DND-41 (cell line): ENCODE data around the gene GPATCH3.

Experiments used
- ATAC-seq: fragments of 200-7000 bp; cut with Tn5 transposase; 3 replicates; pipeline ENCODE4 v1.9.1; 2021; ENCODE audit warnings: low read depth; ENCODE audit not compliant: insufficient read depth
- DNase-seq: peaks from one replicate; pipeline ENCODE4 v3.0.0-alpha.2; 2020
- H2AFZ ChIP-seq: 2 replicates; pipeline ENCODE4 v1.6.0; 2012; ENCODE audit warnings: low read depth, low read length
- H3K27ac ChIP-seq: 2 replicates; pipeline ENCODE4 v1.5.1; 2012; ENCODE audit warnings: low read length, inconsistent platforms
- H3K27me3 ChIP-seq: fragments of 200-600 bp; sonication (generic); 2 replicates; pipeline ENCODE4 v1.6.0; 2012; ENCODE audit warnings: low read length, mild to moderate bottlenecking, inconsistent platforms; ENCODE audit not compliant: insufficient read depth, poor library complexity
- H3K36me3 ChIP-seq: 2 replicates; pipeline ENCODE4 v1.5.1; 2012; ENCODE audit warnings: low read length, inconsistent platforms; ENCODE audit not compliant: insufficient read depth
- H3K4me1 ChIP-seq: 2 replicates; pipeline ENCODE4 v1.5.1; 2012; ENCODE audit warnings: mild to moderate bottlenecking, low read length; ENCODE audit not compliant: insufficient read depth
- H3K4me2 ChIP-seq: 2 replicates; pipeline ENCODE4 v1.6.0; 2012; ENCODE audit warnings: mild to moderate bottlenecking, moderate library complexity, low read length, inconsistent platforms; ENCODE audit not compliant: insufficient read depth
- H3K4me3 ChIP-seq, 2 experiments: fragments of 200-600 bp in 1 of 2; shearing (Covaris generic) in 1 of 2; 2 replicates each; pipeline ENCODE4 v1.5.1; 2012 to 2016; ENCODE audit warnings: inconsistent platforms in 2 of 2, low read length in 2 of 2, mild to moderate bottlenecking in 2 of 2, low read depth in 1 of 2, moderate library complexity in 1 of 2
- H3K79me2 ChIP-seq: 2 replicates; pipeline ENCODE4 v1.6.0; 2012; ENCODE audit warnings: low read length, inconsistent platforms; ENCODE audit not compliant: insufficient read depth
- H3K9ac ChIP-seq: 2 replicates; pipeline ENCODE4 v1.6.0; 2012; ENCODE audit warnings: low read depth, mild to moderate bottlenecking, inconsistent platforms, low read length, moderate library complexity
- H3K9me3 ChIP-seq: 2 replicates; pipeline ENCODE4 v1.5.1; 2012; ENCODE audit warnings: low read length, moderate library complexity, mild to moderate bottlenecking, inconsistent platforms; ENCODE audit not compliant: insufficient read depth, severe bottlenecking
- H4K20me1 ChIP-seq: 2 replicates; pipeline ENCODE4 v1.6.0; 2012; ENCODE audit warnings: low read length; ENCODE audit not compliant: insufficient read depth
- EZH2 ChIP-seq: IDR thresholded peaks from 3 replicates; pipeline ENCODE4 v1.6.1; 2012; ENCODE audit warnings: borderline replicate concordance, low read depth, mild to moderate bottlenecking, moderate library complexity, low read length, inconsistent platforms; ENCODE audit not compliant: severe bottlenecking
- TF ChIP-seq, protein P1 (sequence below): IDR thresholded peaks from 2 replicates; pipeline ENCODE4 v1.5.1; 2012; ENCODE audit warnings: borderline replicate concordance, low read length, moderate library complexity, mild to moderate bottlenecking; ENCODE audit not compliant: poor library complexity, severe bottlenecking; ENCODE audit errors: extremely low read depth

Gene GPATCH3

DNA sequence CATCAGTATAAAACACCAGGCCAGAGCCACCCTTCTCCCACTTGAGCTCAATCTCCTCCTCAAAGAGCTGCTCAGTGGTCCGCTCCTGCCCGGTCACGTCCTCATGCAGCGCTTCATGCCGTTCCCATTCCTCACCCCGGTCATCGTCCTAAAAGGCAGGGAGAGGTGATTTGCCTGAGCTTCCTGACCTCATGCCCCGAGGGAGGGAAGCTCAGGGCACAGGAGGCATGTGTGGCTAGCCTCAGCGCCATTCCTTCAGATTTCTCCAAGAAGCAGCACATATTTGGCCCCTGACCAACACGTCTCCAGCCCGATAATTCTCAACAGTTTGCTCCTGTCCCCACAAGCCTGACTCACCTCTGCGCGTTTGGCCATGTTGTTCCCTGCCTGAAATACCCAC is 6.0 kb downstream of the GPATCH3 start:
- H3K4me2 ChIP-seq = no peak overlapping the region
- no peak overlapping the region for H2AFZ ChIP-seq
- H3K9ac ChIP-seq = no peak overlapping the region
- H4K20me1 ChIP-seq = peaks cover 6% of the 10 kb centered on the region; the same call in 1 of the 2 replicates
- ATAC-seq = no peak
- H3K27me3 ChIP-seq = no peaks in the 10 kb centered on the region
- no peaks in the 10 kb centered on the region for H3K9me3 ChIP-seq
- H3K79me2 ChIP-seq = peaks cover 53% of the 10 kb centered on the region
- peaks cover 65% of the 10 kb centered on the region for H3K36me3 ChIP-seq
- no peak for DNase-seq
- H3K4me1 ChIP-seq = peaks cover 30% of the 10 kb centered on the region
- TF ChIP-seq, protein P1, sequence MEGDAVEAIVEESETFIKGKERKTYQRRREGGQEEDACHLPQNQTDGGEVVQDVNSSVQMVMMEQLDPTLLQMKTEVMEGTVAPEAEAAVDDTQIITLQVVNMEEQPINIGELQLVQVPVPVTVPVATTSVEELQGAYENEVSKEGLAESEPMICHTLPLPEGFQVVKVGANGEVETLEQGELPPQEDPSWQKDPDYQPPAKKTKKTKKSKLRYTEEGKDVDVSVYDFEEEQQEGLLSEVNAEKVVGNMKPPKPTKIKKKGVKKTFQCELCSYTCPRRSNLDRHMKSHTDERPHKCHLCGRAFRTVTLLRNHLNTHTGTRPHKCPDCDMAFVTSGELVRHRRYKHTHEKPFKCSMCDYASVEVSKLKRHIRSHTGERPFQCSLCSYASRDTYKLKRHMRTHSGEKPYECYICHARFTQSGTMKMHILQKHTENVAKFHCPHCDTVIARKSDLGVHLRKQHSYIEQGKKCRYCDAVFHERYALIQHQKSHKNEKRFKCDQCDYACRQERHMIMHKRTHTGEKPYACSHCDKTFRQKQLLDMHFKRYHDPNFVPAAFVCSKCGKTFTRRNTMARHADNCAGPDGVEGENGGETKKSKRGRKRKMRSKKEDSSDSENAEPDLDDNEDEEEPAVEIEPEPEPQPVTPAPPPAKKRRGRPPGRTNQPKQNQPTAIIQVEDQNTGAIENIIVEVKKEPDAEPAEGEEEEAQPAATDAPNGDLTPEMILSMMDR = no peak
- TF ChIP-seq EZH2 = no peak
- H3K27ac ChIP-seq = no peak overlapping the region
- no peak overlapping the region for H3K4me3 ChIP-seq

DNA sequence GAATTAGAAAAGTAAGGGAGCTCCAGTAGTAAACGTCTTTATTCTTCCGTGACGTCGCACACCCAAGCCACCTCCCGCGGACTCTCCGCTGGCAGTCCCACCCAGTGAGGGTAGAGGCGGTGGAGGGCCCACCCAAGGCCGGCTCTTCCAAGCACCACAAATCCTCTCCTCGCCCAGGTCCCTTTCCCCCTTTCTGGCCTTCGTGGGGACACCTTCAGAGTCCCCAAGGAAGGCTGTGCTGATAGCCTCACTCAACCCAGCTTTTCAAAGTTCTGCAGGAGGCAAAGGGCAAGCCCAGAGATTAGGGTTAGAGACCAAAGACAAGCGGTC is 9.8 kb downstream of the GPATCH3 start:
- Histone ChIP-seq H2AFZ (peak overlapping the region; percentile 97), H3K4me3 (peak overlapping the region; percentile 88 to 95), H3K79me2 (peaks cover 39% of the 10 kb centered on the region)

DNA sequence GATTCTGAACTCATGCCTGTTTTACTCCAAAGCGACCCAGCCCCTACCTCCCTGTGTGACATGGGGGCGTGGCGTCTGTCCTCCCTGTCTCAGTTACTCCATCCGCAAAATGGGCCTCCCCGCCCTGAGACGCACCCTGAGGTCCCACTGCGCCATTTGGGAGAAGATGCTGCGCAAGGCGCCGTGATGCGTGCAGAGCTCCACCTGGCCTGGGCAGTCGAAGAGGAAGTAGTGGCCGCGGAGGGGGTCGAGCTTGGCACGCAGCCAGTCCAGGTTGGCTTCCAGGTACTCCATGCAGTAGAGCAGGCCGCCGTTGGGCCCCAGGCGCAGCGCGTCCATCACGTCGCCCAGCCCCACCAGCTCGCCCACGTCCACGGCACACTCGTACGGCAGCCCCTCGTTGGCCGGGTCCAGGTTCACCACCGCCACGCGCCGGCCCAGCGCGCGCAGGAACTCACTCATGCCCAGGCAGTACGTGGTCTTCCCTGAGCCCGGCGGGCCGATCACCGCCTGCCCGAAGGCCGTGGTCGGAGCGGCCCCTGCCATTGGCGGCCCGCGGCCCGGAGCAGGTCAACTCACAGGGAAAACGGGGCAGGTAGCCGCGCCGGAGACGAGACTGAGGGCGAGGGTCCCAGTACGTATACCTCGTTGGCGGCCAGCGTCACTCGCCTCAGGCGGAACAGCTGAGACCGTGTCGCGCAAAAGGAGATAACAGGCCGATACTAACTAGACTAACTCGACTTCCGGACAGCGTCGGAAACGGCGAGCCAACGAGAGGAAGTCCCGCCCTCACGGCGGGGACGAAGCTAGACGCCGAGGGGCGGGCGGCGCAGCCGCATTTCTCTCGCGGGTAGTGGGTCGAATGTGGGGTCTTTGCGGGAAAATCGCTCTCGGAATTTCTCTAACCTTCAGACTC is 10.5 kb downstream of the GPATCH3 start, which contains the start of gene GPN2:
GPN2 (minus strand) TSS at position 733 of the 916 bp plus-strand sequence; CDS start at position 546, 187 bp downstream.
- peaks cover 13% of the 10 kb centered on the region; the same call in 1 of the 2 replicates for H4K20me1 ChIP-seq
- peak within 1 kb of the TSS; percentile 83 for H3K27ac ChIP-seq
- peaks cover 25% of the 10 kb centered on the region for H3K4me1 ChIP-seq
- peak within 1 kb of the TSS; percentile 88 to 95 for H3K4me3 ChIP-seq
- TF ChIP-seq, protein P1 = no peak
- no peak for TF ChIP-seq EZH2
- H3K27me3 ChIP-seq = no peaks in the 10 kb centered on the region
- no peaks in the 10 kb centered on the region for H3K9me3 ChIP-seq
- peak within 1 kb of the TSS; percentile 97 for H2AFZ ChIP-seq
- peaks cover 71% of the 10 kb centered on the region for H3K36me3 ChIP-seq
- DNase-seq (peak; percentile 80), ATAC-seq (peak; percentile 95)
- peak within 1 kb of the TSS; percentile 91 for H3K9ac ChIP-seq
- peak within 1 kb of the TSS; percentile 95 for H3K4me2 ChIP-seq
- H3K79me2 ChIP-seq = peaks cover 33% of the 10 kb centered on the region

More for the DNA sequence above, 9.8 kb downstream of the GPATCH3 start:
- peak overlapping the region; percentile 83 for H3K27ac ChIP-seq
- peak overlapping the region; percentile 95 for H3K4me2 ChIP-seq
- H3K4me1 ChIP-seq = peaks cover 25% of the 10 kb centered on the region
- H3K9me3 ChIP-seq = no peaks in the 10 kb centered on the region
- no peak for TF ChIP-seq EZH2
- TF ChIP-seq, protein P1 = no peak
- peaks cover 13% of the 10 kb centered on the region; the same call in 1 of the 2 replicates for H4K20me1 ChIP-seq
- peaks cover 71% of the 10 kb centered on the region for H3K36me3 ChIP-seq
- peak overlapping the region; percentile 91 for H3K9ac ChIP-seq
- peak; percentile 71 for ATAC-seq
- DNase-seq = no peak
- H3K27me3 ChIP-seq = no peaks in the 10 kb centered on the region
